Dermis lymphatic vessel endothelial cell (primary cell): ENCODE measurements around the gene NHLH2. TPM values are rescaled to one million over a fixed set of nuclear protein-coding genes. Genes with fewer than 3 reads are reported as not detected.

Experiments
- total RNA-seq: library from RNA; depleted of rRNA; stranded (reverse); fragments of >200 nt; gene quantifications from 2 replicates; pipeline ENCODE4 v1.2.1, GENCODE V29; 2014

NHLH2 gene
- not detected in 2 replicates for total RNA-seq

DNA sequence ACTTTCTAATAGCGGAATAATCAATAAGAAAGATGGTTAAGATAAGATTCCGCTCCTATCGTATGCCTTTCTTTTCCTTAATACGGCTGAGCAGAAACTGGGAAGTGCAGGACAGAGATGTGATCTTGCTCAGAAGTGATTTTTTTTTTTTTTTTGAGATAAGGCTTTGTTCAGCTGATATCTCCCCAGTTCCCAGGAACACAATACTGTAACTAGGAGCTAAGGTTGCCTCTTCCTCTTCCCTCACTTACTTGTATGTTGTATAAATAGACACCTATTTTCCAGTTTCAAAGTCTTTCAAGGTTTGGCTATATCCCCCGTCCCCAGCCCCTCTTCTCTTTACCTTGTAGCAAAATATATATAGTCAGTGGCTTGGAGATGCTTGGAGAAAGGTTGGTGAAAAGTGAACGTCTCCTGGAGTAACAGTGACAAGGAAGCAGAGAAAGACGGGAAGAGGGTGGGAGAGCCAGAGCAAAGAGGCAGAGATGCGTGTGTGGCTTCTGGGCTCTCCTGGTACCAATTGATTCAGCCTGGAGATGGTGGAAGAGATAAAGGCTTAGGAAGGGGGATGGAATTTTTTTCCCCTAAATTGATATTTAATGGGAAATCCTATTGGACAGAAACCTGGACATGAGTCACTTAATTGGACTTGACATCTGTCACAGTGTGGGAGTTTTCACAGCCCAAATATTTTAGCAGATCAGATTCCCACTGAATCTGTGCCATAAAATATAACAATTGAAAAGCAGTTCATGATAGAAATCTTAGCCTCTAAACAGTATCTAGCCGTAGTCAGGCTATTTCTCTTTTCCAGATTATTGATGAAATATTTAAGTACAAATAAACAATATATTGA lies at the start of gene NHLH2:
Gene NHLH2, minus strand, starts transcription at position 522 of the 856 bp plus-strand sequence. CDS start 2,754 bp downstream, outside the sequence.

Other genes with a start within 250 kb of the NHLH2 start
- gene VANGL1, start 199.2 kb downstream of the NHLH2 start, total RNA-seq: 19.0 and 19.4 TPM in 2 replicates
- not detected in 2 replicates for gene CASQ2, start 72.4 kb downstream of the NHLH2 start, total RNA-seq
- gene SLC22A15, start 135.4 kb upstream of the NHLH2 start, total RNA-seq: under 0.01 and 0.11 TPM in 2 replicates